CD4-positive, alpha-beta T cell treated with Interferon alpha-2 for 1 hour (primary cell): ENCODE measurements around the gene RAP1GAP2.

Source experiments
- DNase-seq, 2 donors: peaks; one replicate each; pipeline ENCODE4 v3.0.0-alpha.2; 2020 to 2022

RAP1GAP2 gene

DNA sequence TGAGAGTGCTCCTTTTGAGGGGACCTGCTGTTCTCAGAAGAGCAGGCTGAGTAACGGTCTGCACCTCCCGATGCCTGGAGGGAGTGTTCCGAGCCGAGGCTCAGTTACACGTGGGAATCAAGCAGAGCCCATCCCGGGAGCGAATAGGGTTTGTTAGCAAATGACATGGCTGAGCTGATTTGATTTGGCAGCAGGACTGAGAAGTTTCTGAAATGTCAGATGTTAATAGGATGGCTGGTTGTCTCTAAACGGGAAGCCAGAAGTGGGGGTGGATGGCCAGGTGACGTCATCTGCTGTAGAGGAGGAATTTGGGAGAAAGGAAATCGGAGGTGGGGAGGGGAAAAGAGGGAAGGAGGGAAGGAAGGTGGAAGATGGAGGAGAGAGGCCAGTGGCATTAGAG, 128.0 kb downstream of the RAP1GAP2 start:
- DNase-seq, result no peak

DNA sequence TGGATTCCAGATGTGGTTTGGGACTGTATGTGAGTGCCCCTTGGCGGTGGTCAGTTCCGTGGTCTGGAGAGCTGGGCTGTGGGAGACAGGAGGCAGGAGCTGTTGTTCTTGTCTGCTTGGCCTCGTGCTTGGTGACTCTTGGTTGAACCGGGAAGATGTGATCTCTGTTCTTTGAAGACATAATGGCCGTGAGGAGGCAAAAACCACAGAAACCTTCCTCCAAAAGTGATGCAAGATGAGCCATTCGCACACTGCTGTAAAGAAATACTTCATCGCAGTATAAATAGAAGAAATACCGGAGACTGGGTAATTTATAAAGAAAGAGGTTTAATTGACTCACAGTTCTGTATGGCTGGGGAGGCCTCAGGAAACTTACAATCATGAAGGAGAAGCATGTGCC, 128.8 kb downstream of the RAP1GAP2 start:
- no peak for DNase-seq

DNA sequence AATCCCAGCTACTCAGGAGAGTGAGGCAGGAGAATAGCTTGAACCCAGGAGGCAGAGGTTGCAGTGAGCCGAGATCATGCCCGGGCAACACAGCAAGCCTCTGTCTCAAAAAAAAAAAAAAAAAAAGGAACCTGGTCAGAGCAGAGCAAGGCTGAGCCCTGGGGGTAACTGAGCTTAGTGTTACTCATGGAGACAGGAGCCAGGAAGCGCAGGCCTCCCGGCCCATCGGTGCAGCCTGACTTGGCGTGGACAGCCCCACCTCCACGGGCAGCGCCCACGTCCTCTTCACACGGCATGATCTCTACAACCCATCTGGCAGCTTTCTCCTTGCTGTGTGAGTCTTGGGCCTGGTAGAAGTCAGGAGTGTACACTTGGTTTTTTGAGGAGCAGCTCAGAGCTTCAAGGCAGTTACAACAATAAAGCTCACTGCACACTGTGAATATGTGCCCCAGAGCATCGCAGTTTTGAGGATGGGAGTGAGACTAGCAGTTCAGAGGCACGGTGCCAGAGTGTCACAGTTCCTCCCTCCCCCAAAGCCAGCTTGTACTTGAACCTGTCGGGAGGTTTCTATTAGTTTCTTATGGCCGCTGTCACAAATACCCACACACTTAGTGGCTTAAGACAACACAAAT, 129.9 kb downstream of the RAP1GAP2 start:
- no peak for DNase-seq

DNA sequence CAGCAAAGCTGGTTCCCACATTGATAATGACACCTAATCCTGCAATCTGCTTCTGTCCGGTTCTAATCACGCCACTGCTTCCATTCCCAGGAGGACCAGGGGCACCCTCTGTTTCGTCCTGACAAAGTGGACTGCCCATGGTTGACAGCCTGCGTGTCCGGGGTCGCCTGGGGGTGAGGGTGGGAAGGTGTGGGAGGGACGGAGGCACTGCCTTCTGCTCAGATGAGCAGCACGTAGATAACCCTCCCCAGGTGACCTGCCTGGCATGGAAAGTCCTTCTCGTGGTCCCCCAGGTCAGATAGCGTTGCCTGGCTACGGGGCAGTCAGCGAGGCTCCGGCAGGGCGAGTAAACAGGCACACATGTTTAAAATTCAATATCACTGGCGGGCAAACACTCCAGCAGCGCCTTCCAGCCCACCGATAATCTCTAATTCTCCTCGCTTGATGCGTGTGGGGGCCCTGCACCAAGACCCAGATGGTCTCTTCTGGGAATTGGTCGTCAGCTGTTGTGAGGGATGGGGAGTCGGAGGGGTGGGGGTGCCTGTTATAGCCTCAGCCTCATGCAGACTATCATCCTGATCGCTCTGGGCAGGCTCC, 132.2 kb downstream of the RAP1GAP2 start:
- DNase-seq, result no peak

DNA sequence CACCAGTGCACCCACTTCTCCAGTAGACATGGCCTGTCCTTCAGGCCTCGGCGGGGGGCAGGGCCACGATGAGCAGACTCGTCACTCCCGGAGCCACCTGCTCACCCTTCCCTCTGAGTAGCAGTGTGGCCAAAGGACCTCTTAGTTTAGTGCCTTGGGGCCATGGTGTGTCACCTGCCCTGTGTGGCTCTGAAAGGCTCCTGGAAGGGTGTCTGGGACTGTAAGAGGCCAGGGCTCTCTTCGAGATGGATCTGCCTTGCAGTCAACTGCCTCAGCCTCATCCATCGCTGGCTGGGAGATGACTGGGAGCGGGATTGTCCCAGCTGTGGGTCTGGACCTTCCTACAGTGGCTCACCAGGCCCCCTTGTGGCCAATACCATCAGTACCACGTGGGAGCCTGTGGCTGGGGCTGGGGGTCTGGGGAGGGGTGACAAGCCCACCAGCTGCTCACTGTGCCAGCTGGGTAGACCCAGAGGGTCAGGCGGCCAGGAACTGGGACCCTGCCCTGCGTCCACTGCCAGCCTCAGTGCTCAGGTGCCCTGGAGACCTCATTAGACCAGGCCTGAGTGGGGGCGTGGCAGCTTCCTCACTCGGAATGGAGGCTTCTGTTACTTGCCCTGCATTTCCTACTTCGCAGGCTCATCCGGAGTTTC, 133.8 kb downstream of the RAP1GAP2 start:
- DNase-seq, result peak in 1 of 2 donors; percentile 19

DNA sequence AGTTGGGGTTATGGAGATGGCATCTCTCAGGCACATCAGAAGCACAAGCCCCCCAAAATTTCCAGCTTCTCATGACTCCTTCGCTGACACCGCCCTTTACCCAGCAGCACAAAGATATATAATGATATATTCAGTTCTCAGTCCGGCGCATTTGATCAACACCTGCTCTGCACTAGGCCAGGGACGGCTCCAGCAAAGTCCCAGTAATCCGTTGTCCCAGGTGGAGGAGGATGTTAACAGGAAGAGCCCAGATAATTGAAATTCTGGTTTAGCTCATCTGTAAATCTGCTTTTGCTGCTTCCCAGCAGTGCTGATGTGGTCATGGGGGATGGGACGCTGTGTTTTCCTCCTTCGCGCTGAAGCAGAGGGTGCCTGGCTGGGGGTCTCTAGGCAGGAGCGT, 135.6 kb downstream of the RAP1GAP2 start:
- DNase-seq, result no peak

DNA sequence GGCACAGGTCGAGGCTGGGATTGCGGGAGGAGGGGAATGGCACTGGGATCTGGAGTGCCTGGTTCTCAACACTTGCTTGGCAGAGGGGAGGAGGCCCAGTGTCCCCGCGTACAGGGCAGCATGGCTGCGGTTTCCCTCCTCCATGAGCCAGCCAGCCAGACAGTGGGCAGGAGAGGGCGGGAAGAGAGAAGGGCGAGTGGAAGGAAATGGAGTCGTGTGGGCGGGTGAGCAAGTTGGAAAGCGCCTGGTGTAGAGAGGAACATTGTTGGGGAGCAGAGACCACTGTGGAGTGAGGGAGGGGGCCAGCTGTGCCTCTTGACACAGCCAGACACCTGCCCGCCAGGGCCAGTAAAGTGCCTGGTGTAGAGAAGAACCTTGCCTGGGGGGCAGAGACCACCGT, 136.7 kb downstream of the RAP1GAP2 start:
- DNase-seq, result no peak

DNA sequence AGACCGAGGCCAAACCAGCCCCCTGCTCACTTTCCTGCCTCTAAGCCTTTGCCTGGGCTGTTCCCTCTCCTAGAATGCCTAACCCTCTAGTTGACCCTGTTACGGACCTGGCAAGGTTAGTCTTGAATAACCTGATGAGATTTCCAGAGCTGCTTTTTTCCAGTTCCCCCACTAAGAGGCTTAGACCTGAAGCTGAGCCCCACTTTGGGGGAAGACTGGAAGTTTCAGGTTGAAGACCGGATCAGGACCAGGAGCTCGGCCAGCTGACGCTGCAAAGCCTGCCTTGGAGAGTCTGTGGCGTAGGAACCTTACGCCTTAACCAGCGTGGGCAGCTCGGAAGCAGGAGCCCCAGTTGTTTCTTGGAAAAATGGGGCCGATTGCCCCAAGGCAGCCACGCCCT, 137.4 kb downstream of the RAP1GAP2 start:
- DNase-seq, result no peak

DNA sequence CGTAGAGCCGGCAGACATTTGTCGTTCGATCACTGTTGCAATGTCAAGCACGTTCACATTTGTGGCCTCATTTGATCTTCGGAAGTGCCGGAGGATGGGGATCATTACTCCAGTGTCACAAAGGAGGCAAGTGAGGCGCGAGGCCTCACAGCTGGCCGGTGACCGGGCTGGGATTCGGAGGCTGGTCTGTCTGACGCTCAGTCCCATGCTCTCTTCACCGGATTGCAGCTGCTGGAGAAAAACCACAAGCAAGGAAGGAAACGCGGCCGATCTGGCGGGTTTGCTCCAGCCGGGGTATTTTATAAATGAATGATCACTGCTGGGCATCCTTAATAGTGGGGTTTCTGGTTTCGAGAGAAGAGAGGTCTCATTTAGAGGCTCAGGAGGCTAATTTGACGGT, 139.4 kb downstream of the RAP1GAP2 start:
- DNase-seq, result no peak

DNA sequence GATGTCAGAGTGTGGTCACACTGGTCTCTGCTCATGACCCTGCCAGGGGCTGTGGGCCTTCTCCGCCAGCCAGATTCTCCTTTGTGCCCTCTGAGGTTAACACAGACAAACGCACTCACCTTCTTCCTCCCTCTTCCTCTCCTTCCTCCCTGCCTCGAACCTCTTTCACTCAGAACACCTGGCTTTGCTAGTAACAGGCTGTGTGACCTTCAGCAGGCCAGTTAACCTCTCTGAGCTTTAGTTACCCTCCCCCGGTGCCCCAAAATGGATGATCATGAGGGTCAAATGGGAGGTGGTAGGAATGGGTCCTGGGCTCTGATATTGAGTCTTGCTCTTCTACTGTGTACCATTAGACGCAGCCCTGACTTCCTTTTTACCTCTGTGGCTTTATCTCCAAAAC, 140.1 kb downstream of the RAP1GAP2 start:
- DNase-seq, result no peak

DNA sequence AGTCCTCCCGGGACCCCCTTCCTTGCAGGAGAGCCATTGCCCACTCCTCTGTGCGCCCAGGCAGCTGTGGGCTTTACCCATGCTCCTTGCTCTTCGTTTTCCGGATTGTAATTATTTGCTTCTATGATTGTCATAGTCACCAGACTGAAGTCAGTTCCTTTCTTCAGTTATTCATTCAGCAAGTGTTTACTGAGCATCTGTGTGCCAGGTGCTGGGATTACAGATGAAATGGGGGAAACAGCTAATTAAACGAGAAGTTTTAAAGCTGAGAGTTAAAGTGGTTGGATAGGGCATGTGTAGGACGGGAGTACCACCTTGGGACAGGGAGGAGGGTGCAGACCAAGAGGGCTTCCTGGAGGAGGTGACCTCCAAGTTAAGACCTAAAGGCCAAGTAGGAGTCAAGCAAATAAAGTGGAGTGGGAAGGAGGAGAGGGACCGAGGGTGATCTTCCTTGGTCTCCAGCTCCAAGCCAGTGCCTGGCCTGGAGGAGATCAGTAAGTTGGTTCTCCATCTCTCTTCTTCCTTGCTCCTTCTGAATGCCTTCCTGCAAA, 140.6 kb downstream of the RAP1GAP2 start:
- no peak for DNase-seq

DNA sequence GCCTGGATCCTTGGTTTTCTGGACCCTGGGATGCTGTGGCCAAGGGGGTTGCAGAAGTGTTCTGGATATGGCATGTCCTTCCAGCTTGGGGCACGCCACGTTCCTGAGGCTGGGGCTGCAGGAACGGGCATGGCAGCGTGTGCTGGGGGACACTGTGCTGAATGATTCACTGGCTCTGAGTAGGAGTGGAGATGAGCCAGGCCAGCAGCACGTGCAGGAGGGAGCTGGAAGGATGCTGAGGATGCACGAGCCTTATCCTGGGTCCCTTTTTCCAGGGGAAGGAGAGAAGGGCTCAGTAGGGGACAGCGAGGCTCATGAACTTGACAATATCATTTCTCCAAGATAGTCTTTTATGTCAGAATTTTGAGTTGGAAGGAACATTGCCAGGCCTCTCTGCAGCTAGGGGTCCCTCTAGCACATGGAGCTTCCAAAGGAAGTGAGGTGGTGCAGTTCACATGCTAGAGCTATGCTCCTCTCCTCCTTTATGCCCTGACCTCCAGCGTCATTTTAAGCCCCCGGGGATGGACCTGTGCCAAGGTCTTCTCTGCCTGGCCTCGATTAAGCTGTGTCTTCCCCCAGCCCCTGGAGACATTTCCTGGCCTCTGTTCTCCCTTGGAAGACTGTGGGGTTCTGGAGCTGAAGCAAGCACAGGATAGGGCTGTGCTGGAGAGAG, 141.2 kb downstream of the RAP1GAP2 start:
- no peak for DNase-seq

DNA sequence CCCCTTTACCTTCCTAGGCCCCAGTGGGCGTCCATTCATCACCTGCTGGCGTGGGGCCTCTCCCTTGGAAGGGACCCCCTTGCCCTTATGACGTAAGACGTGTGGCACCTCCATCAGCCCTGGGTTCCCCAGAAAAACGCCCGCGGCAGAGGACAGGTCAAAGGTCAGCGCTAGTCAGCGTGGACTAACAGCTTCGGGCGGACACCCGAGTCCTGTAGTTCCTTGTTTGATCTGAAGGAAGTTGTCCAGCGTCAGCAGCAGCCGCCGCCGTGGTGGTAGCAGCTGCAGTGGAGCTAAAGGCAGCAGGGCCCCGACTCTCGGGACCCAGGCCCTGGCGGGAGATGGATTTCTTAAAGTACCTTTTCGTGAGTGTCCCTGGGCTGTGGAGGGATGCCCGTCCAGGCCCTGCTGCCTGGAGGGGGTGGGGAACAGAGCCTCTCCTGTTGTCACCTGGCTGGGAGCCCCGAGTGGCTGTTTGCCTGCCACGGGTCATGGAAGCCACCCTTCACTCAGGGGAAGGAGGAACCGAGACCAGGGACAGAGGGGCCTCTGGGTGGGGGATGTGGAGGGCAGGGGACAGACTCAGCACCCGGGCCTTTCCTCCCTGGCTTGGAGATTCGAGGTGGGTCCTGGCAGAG, 143.6 kb downstream of the RAP1GAP2 start:
- DNase-seq, result no peak

DNA sequence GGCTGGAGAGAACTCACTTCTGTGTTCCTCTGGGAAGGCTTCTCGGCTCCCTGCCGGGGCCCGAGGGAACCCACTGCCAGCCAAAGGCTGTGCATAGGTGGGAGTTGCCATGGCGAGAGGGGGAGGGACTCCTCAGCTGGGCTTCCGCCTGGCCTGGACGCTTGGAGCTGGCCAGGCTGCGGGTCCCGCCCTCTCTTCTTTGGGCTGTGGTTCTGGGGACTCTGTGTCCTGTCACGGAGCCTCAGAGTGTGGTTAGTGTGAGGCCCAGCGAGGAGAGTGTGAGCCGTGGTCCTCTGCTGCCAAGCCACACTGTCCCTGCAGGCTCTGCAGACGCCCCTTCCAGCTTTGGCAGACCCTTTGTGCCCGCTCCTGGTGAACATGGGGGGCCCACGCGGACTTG, 144.1 kb downstream of the RAP1GAP2 start:
- DNase-seq, result no peak

DNA sequence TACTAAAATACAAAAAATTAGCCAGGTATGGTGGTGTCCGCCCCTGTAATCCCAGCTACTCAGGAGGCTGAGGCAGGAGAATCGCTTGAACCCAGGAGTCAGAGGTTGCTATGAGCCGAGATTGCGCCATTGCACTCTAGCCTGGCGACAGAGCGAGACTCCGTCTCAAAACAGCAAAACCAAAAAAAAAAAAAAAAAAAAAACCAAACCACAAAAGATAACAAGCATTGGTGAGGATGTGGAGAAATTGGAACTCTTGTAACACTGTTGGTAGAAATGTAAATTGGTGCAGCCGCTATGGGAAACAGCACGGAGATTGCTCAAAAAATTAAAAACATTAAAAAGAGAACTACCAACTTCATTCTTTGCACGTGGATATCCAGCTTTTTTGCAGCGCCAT, 147.7 kb downstream of the RAP1GAP2 start:
- DNase-seq, result peak in 1 of 2 donors; percentile 14

DNA sequence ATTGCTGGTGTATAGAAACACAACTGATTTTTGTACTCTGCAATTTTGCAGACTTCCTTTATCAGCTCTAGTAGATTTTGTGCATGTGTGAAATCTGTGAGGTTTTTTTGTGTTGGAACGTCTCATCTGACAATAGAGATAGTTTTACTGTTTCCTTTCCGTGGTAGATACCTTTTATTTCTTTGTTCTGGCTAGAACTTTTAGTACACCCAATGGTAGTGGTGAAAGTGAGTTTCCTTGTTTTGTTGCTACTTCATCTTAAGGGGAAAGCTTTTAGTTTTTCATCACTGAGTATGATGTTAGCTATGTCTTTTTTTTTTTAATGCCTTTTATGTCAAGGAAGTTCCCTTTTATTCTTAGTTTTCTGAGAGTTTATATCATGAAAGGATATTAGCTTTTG, 149.1 kb downstream of the RAP1GAP2 start:
- DNase-seq, result no peak

DNA sequence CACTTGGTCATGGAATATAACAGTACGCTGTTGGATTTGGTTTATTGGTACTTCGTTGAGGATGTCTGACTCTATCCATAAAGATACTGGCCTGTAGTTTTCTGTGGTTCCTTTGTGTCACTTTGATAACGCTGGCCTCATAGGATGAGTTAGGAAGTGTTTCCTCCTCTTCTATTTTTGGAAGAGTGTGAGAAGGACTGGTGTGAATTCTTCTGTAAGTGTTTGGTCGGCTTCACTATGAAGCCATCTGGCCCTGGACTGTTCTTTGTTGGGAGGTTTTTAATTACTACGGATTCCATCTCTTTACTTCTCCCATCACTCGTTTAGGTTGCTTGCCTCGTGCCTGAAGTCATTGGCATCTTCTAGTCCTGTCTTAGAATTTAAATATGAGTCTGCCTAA, 149.9 kb downstream of the RAP1GAP2 start:
- DNase-seq, result no peak

DNA sequence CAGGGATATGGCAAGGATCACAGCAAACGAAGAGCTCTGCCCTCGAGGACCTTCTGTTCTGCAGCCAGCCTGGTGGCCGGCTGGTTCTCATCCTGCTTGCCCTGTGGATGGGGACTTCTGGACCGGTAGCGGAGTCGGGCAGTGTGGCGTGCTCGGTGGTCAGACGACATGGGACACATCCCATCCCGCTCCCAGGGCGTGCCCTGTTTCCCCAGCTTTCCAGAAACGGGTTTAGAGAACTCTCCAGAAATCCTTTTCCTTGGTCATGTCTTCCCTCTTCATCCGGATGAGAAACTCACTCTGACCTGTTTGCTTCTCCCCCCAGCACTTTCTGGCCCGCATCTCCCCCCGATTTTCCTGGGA, 151.3 kb downstream of the RAP1GAP2 start:
- no peak for DNase-seq

DNA sequence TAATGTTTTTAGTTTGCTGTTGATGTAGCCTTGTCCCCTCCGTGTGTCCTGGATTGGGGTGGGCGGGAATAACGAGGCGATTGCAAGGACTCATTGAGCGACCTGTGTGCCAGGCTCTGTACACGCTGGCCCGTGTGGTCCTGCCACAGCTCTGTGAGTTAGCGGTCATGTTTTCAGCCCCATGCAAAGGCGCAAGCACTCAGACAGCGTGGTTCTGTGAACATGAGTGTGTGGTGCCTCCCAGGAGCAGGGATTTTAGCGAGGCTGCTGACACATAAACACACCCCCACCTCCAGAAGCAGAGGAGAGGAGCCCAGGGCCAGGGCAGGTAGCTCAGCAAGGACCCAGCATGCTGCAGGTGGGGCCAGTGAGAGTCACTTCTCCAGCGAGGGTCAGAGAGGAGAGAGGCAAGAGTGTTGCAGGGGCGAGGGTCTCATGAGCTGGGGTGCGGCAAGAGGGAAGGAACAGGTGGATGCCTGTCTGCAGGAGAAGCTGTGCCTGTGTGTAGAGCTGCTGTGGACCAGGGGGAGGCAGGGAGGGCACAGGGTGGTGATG, 151.8 kb downstream of the RAP1GAP2 start:
- DNase-seq, result no peak

DNA sequence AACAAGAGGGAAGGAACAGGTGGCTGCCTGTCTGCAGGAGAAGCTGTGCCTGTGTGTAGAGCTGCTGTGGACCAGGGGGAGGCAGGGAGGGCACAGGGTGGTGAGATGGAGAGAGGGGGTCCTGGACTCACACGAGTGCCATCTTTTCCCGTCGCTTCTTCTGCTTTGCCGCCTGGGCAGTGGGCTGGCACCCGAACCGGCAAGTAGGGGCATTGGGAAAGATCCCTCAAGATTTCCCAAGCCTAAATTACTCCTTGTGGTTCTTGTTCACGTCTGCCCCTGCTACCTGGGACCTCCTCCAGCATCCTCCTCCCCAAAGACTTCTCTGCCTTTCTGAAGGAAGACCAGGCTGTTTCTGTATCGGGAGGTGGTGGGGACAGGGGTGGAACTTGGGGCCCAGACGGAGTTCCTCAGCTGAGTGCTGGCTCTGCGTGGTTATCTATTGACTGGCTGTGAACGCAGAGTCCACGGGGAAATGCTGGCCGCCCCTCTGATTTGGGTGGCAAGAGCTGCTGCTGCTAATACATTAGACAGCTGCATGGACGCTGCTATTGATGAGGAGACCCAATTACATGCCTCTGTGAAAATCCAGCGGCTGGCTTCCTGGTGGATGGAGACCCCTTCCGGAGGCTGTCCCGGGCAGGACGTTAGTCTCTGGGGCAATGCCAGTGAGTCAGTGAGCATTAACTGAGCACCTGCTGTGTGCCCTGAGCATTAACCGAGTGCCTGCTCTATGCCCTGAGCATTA, 152.7 kb downstream of the RAP1GAP2 start:
- DNase-seq, result no peak

DNA sequence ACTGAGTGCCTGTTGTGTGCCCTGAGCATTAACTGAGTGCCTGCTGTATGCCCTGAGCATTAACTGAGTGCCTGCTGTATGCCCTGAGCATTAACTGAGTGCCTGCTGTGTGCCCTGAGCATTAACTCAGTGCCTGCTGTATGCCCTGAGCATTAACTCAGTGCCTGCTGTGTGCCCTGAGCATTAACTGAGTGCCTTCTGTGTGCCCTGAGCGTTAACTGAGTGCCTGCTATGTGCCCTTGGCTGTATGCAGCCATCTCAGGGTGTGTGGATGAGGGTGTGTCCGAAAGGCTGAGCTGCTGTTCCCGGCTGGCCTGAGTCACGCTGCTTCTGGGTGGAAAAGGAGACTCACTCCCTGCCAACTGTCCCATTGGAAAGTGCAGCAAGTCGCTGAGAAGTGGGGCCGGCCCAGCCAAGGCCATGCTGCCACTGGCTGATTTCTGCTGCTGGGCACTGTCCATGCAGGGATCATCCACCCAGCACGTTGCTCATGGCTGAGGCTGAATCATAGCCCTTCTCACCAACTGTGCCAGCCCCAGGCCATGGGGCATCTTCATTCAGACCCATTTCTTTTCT, 153.3 kb downstream of the RAP1GAP2 start:
- no peak for DNase-seq

DNA sequence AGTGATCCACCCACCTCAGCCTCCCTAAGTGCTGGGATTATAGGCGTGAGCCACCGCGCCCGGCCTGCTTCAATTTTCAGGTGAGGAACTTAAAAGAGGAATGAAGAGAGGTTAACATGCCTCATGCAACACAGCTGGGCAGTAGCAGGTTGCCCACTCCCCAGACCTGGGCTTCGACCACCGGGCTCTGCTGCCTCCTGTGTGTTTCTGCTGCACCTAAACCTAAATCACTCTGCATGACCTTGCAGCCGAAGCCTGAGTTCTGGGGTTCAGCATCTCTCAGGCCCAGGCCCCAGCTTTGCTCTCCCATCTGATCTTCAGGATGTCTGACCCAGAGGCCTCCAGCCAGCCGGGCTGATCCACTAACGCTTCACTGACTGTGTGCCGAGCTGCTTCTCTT, 154.6 kb downstream of the RAP1GAP2 start:
- DNase-seq, result no peak
